SK-N-SH treated with all-trans-retinoic acid at 6 μM for 48 hours (cell line): ENCODE results near the gene BPIFB1.
A peak's percentile ranks its signal among the peaks of the same experiment; 100 is the strongest.

Experiments used
- ATAC-seq: fragments of 200-7000 bp; cut with Tn5 transposase; 3 replicates; pipeline ENCODE4 v1.9.1; 2020; ENCODE audit warnings: mild to moderate bottlenecking, moderate library complexity
- ARNTL ChIP-seq: fragments of 450-650 bp; formaldehyde crosslinking; IDR thresholded peaks from 2 replicates; pipeline ENCODE4 v1.5.0; 2020; ENCODE audit warnings: low read depth, mild to moderate bottlenecking, moderate library complexity, borderline replicate concordance
- BACH2 ChIP-seq: fragments of 250-450 bp; sonication (Bioruptor Pico); IDR thresholded peaks from 2 replicates; pipeline ENCODE4 v1.9.0; 2021; ENCODE audit warnings: mild to moderate bottlenecking, borderline replicate concordance
- CSDC2 ChIP-seq: fragments of 250-450 bp; sonication (Bioruptor Pico); IDR thresholded peaks from 2 replicates; pipeline ENCODE4 v1.5.0; 2020; ENCODE audit warnings: mild to moderate bottlenecking, moderate library complexity
- ESRRG ChIP-seq: fragments of 250-450 bp; sonication (Bioruptor Pico); IDR thresholded peaks from 2 replicates; pipeline ENCODE4 v1.6.1; 2021; ENCODE audit warnings: mild to moderate bottlenecking
- GLIS3 ChIP-seq: fragments of 250-450 bp; sonication (Bioruptor Pico); IDR thresholded peaks from 2 replicates; pipeline ENCODE4 v1.5.0; 2020; ENCODE audit warnings: mild to moderate bottlenecking, moderate library complexity
- ISL1 ChIP-seq: fragments of 250-450 bp; sonication (Bioruptor Pico); IDR thresholded peaks from 2 replicates; pipeline ENCODE4 v2.1.2; 2022; ENCODE audit warnings: mild to moderate bottlenecking, moderate library complexity
- OSR1 ChIP-seq: fragments of 250-450 bp; sonication (Bioruptor Pico); IDR thresholded peaks from 2 replicates; pipeline ENCODE4 v1.8.0; 2022; ENCODE audit warnings: moderate library complexity, mild to moderate bottlenecking, inconsistent platforms
- PPARA ChIP-seq: fragments of 250-450 bp; sonication (Bioruptor Pico); IDR thresholded peaks from 2 replicates; pipeline ENCODE4 v1.5.0; 2020; ENCODE audit warnings: mild to moderate bottlenecking, borderline replicate concordance
- RARB ChIP-seq: fragments of 250-450 bp; sonication (Bioruptor Pico); IDR thresholded peaks from 2 replicates; pipeline ENCODE4 v1.8.0; 2021; ENCODE audit warnings: mild to moderate bottlenecking, moderate library complexity
- SNAI2 ChIP-seq: fragments of 250-450 bp; sonication (Bioruptor Pico); IDR thresholded peaks from 2 replicates; pipeline ENCODE4 v1.5.0; 2020; ENCODE audit warnings: mild to moderate bottlenecking, moderate library complexity
- TCF4 ChIP-seq: fragments of 250-450 bp; sonication (Bioruptor Pico); IDR thresholded peaks from 2 replicates; pipeline ENCODE4 v1.8.0; 2021; ENCODE audit warnings: mild to moderate bottlenecking, moderate library complexity, borderline replicate concordance
- TOX ChIP-seq: fragments of 250-450 bp; sonication (Bioruptor Pico); IDR thresholded peaks from 2 replicates; pipeline ENCODE4 v1.8.0; 2021; ENCODE audit warnings: mild to moderate bottlenecking, moderate library complexity, borderline replicate concordance
- ZC3H10 ChIP-seq: fragments of 250-450 bp; sonication (Bioruptor Pico); IDR thresholded peaks from 2 replicates; pipeline ENCODE4 v1.5.1; 2021; ENCODE audit warnings: mild to moderate bottlenecking, moderate library complexity
- ZFP3 ChIP-seq: fragments of 250-450 bp; sonication (Bioruptor Pico); IDR thresholded peaks from 2 replicates; pipeline ENCODE4 v1.5.0; 2020; ENCODE audit warnings: mild to moderate bottlenecking, moderate library complexity
- ZFP30 ChIP-seq: fragments of 450-650 bp; formaldehyde crosslinking; IDR thresholded peaks from 2 replicates; pipeline ENCODE4 v1.5.0; 2022; ENCODE audit warnings: mild to moderate bottlenecking, moderate library complexity
- ZNF565 ChIP-seq: fragments of 450-650 bp; formaldehyde crosslinking; conservative IDR thresholded peaks from 2 replicates; pipeline ENCODE4 v1.5.0; 2020; ENCODE audit warnings: low read depth, mild to moderate bottlenecking, moderate library complexity
- ZNF70 ChIP-seq: fragments of 450-650 bp; formaldehyde crosslinking; IDR thresholded peaks from 2 replicates; pipeline ENCODE4 v1.5.0; 2020; ENCODE audit warnings: mild to moderate bottlenecking, moderate library complexity
- ZNF8 ChIP-seq: fragments of 450-650 bp; formaldehyde crosslinking; IDR thresholded peaks from 2 replicates; pipeline ENCODE4 v1.5.0; 2020; ENCODE audit warnings: mild to moderate bottlenecking, moderate library complexity
- TF ChIP-seq, protein P1 (sequence below): fragments of 250-450 bp; sonication (Bioruptor Pico); IDR thresholded peaks from 2 replicates; pipeline ENCODE4 v1.5.0; 2020; ENCODE audit warnings: mild to moderate bottlenecking, moderate library complexity
- TF ChIP-seq, protein P2 (sequence below): fragments of 250-450 bp; sonication (Bioruptor Pico); IDR thresholded peaks from 2 replicates; pipeline ENCODE4 v1.8.0; 2020; ENCODE audit warnings: mild to moderate bottlenecking, moderate library complexity, borderline replicate concordance
- TF ChIP-seq, protein P3 (sequence below): fragments of 250-450 bp; sonication (Bioruptor Pico); IDR thresholded peaks from 2 replicates; pipeline ENCODE4 v1.5.1; 2020; ENCODE audit warnings: low read depth, mild to moderate bottlenecking, moderate library complexity
- TF ChIP-seq, protein P4 (sequence below): fragments of 250-450 bp; sonication (Bioruptor Pico); IDR thresholded peaks from 2 replicates; pipeline ENCODE4 v1.5.1; 2021; ENCODE audit warnings: mild to moderate bottlenecking, moderate library complexity
- TF ChIP-seq, protein P5 (sequence below): fragments of 250-450 bp; sonication (Bioruptor Pico); IDR thresholded peaks from 2 replicates; pipeline ENCODE4 v1.8.0; 2021; ENCODE audit warnings: low read depth, mild to moderate bottlenecking, moderate library complexity, borderline replicate concordance

The BPIFB1 gene

DNA sequence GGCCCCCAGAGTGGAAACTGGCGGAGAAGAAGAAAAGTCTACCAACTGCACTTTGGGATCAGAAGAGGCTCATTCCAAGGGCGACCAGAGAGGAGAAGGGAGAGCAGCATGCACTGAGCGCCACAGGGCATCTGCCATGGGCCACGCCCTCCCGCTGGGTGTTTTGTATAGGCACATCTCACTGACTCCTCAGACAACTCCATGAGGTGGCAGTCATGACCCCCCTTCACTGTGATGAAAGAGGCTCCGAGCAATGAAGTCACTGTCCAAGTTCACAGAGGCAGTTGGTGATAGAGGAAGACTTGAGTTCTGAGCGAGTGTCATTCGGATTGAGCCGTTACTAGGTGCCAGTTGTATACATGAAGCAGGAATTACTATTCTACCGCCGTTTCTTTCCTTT is 15.4 kb downstream of the BPIFB1 start (continued):
- TF ChIP-seq, protein P1, sequence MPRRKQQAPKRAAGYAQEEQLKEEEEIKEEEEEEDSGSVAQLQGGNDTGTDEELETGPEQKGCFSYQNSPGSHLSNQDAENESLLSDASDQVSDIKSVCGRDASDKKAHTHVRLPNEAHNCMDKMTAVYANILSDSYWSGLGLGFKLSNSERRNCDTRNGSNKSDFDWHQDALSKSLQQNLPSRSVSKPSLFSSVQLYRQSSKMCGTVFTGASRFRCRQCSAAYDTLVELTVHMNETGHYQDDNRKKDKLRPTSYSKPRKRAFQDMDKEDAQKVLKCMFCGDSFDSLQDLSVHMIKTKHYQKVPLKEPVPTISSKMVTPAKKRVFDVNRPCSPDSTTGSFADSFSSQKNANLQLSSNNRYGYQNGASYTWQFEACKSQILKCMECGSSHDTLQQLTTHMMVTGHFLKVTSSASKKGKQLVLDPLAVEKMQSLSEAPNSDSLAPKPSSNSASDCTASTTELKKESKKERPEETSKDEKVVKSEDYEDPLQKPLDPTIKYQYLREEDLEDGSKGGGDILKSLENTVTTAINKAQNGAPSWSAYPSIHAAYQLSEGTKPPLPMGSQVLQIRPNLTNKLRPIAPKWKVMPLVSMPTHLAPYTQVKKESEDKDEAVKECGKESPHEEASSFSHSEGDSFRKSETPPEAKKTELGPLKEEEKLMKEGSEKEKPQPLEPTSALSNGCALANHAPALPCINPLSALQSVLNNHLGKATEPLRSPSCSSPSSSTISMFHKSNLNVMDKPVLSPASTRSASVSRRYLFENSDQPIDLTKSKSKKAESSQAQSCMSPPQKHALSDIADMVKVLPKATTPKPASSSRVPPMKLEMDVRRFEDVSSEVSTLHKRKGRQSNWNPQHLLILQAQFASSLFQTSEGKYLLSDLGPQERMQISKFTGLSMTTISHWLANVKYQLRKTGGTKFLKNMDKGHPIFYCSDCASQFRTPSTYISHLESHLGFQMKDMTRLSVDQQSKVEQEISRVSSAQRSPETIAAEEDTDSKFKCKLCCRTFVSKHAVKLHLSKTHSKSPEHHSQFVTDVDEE (CRISPR knock-in tag) = no peak
- TF ChIP-seq ZFP30 (CRISPR knock-in tag) = no peak
- no peak for TF ChIP-seq TOX (CRISPR knock-in tag)
- TF ChIP-seq, all 23 proteins: peak for 0

DNA sequence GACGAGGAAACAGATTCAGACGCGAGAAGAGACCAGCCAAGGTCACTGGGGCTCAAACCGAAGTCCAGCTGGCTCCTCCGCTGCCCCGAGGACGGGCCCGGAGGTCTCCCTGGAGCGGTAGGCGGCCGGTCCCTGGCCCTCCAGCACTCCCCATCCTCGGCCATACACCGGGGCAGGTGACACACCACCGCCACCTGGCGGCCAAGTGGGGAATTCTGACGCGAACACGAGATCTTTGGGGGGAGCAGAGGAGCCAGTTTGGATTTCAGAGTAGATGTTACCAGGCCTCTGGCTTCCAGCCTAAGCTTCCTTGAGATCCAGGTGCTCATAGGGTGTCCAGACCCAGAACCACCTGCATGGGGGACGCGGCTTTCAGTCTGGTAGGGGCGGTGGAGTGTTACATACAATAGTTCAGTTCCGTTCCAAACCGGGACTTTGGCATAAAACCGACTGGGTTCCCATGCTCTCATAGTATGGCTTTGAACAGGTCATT is 16.1 kb downstream of the BPIFB1 start:
- ATAC-seq = peak; percentile 91
- no peak for TF ChIP-seq PPARA
- TF ChIP-seq, protein P2, sequence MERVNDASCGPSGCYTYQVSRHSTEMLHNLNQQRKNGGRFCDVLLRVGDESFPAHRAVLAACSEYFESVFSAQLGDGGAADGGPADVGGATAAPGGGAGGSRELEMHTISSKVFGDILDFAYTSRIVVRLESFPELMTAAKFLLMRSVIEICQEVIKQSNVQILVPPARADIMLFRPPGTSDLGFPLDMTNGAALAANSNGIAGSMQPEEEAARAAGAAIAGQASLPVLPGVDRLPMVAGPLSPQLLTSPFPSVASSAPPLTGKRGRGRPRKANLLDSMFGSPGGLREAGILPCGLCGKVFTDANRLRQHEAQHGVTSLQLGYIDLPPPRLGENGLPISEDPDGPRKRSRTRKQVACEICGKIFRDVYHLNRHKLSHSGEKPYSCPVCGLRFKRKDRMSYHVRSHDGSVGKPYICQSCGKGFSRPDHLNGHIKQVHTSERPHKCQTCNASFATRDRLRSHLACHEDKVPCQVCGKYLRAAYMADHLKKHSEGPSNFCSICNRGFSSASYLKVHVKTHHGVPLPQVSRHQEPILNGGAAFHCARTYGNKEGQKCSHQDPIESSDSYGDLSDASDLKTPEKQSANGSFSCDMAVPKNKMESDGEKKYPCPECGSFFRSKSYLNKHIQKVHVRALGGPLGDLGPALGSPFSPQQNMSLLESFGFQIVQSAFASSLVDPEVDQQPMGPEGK (CRISPR knock-in tag) = no peak
- TF ChIP-seq ZNF565 (CRISPR knock-in tag) = no peak
- no peak for TF ChIP-seq ISL1 (CRISPR knock-in tag)
- TF ChIP-seq RARB (CRISPR knock-in tag) = no peak
- TF ChIP-seq ESRRG (CRISPR knock-in tag) = no peak
- TF ChIP-seq ZFP3 = no peak
- no peak for TF ChIP-seq ARNTL (CRISPR knock-in tag)
- no peak for TF ChIP-seq ZC3H10 (CRISPR knock-in tag)
- TF ChIP-seq, protein P1 (CRISPR knock-in tag) = no peak
- TF ChIP-seq ZNF8 (CRISPR knock-in tag) = no peak
- TF ChIP-seq, protein P3, sequence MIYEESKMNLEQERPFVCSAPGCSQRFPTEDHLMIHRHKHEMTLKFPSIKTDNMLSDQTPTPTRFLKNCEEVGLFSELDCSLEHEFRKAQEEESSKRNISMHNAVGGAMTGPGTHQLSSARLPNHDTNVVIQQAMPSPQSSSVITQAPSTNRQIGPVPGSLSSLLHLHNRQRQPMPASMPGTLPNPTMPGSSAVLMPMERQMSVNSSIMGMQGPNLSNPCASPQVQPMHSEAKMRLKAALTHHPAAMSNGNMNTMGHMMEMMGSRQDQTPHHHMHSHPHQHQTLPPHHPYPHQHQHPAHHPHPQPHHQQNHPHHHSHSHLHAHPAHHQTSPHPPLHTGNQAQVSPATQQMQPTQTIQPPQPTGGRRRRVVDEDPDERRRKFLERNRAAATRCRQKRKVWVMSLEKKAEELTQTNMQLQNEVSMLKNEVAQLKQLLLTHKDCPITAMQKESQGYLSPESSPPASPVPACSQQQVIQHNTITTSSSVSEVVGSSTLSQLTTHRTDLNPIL (CRISPR knock-in tag) = no peak
- TF ChIP-seq ZNF70 = no peak
- no peak for TF ChIP-seq GLIS3
- TF ChIP-seq, protein P4, sequence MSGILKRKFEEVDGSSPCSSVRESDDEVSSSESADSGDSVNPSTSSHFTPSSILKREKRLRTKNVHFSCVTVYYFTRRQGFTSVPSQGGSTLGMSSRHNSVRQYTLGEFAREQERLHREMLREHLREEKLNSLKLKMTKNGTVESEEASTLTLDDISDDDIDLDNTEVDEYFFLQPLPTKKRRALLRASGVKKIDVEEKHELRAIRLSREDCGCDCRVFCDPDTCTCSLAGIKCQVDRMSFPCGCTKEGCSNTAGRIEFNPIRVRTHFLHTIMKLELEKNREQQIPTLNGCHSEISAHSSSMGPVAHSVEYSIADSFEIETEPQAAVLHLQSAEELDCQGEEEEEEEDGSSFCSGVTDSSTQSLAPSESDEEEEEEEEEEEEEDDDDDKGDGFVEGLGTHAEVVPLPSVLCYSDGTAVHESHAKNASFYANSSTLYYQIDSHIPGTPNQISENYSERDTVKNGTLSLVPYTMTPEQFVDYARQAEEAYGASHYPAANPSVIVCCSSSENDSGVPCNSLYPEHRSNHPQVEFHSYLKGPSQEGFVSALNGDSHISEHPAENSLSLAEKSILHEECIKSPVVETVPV (CRISPR knock-in tag) = no peak
- TF ChIP-seq TCF4 (CRISPR knock-in tag) = no peak
- TF ChIP-seq CSDC2 (CRISPR knock-in tag) = no peak

DNA sequence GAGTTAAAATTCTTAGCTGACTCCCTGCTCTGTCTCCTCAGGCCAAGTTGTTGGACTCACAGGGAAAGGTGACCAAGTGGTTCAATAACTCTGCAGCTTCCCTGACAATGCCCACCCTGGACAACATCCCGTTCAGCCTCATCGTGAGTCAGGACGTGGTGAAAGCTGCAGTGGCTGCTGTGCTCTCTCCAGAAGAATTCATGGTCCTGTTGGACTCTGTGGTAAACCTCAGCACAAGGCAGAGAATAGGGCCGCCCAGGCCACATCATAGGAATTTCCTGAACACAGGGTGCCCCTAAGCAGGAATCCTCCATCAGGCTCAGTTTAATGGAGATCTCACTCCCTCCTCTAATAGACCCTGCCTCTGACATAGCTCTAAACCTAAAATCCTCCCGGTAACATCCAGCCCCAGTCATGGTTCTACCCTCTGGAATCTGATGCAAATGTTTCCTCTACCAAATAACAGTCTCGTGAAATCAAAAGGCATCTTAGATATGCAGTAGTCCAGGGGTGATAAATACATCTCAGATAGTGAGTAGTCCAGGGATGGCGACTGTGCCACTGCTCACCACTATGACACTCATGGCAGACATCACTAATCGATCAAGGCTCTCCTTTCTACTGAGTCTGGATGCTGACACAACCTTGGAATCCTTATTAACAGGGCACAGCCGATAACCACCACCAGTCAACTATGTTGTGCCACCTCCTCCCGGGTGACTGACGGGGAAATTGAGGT is 18.3 kb downstream of the BPIFB1 start:
- no peak for ATAC-seq
- TF ChIP-seq ZC3H10 (CRISPR knock-in tag) = no peak
- TF ChIP-seq, protein P1 (CRISPR knock-in tag) = no peak
- TF ChIP-seq PPARA = no peak
- TF ChIP-seq TCF4 (CRISPR knock-in tag) = no peak
- no peak for TF ChIP-seq BACH2 (CRISPR knock-in tag)
- TF ChIP-seq, protein P5, sequence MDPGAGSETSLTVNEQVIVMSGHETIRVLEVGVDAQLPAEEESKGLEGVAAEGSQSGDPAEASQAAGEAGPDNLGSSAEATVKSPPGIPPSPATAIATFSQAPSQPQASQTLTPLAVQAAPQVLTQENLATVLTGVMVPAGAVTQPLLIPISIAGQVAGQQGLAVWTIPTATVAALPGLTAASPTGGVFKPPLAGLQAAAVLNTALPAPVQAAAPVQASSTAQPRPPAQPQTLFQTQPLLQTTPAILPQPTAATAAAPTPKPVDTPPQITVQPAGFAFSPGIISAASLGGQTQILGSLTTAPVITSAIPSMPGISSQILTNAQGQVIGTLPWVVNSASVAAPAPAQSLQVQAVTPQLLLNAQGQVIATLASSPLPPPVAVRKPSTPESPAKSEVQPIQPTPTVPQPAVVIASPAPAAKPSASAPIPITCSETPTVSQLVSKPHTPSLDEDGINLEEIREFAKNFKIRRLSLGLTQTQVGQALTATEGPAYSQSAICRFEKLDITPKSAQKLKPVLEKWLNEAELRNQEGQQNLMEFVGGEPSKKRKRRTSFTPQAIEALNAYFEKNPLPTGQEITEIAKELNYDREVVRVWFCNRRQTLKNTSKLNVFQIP (CRISPR knock-in tag) = no peak
- TF ChIP-seq GLIS3 = no peak
- no peak for TF ChIP-seq OSR1 (CRISPR knock-in tag)
- no peak for TF ChIP-seq ISL1 (CRISPR knock-in tag)
- no peak for TF ChIP-seq SNAI2 (CRISPR knock-in tag)
- no peak for TF ChIP-seq ZFP30 (CRISPR knock-in tag)
